ENCODE data around the gene AKR1C2.
"Not testable (repeated sequence)": the region's sequence is repeated elsewhere in the genome, so short reads cannot be mapped to it uniquely, and the experiment has no call there.

Gene AKR1C2

DNA sequence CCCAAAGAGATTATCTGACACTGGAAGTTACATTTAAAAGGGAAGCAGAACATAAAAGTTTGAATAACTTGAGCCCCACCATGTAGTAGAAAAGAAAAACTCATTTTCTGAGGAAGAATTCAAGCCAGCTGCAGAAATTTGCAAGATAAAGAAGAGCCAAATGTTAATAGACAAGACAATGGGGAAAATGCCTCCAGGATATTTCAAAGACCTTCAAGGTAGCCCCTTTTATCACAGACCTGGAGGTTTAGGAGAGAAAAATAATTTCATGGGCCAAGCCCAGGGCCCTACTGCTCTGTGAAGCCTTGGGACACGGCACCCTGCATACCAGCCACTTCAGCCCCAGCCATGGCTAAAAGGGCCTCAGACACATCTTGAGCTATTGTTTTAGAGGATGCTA is 58.8 kb downstream of the AKR1C2 start:
- TF ChIP-seq, protein P1, sequence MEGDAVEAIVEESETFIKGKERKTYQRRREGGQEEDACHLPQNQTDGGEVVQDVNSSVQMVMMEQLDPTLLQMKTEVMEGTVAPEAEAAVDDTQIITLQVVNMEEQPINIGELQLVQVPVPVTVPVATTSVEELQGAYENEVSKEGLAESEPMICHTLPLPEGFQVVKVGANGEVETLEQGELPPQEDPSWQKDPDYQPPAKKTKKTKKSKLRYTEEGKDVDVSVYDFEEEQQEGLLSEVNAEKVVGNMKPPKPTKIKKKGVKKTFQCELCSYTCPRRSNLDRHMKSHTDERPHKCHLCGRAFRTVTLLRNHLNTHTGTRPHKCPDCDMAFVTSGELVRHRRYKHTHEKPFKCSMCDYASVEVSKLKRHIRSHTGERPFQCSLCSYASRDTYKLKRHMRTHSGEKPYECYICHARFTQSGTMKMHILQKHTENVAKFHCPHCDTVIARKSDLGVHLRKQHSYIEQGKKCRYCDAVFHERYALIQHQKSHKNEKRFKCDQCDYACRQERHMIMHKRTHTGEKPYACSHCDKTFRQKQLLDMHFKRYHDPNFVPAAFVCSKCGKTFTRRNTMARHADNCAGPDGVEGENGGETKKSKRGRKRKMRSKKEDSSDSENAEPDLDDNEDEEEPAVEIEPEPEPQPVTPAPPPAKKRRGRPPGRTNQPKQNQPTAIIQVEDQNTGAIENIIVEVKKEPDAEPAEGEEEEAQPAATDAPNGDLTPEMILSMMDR (IDR thresholded peaks at IDR 0.05; ENCODE audit: insufficient read depth, low read length, poor library complexity, severe bottlenecking): no peak
- TF ChIP-seq EZH2phosphoT487 (conservative IDR thresholded peaks at IDR 0.05; ENCODE audit: low read length): no peak
- Histone ChIP-seq H4K20me1 (ENCODE audit: low read depth, low read length) (no peaks in the 10 kb centered on the region), H2AFZ (ENCODE audit: low read depth, low read length, severe bottlenecking) (no peak overlapping the region), H3F3A (ENCODE audit: insufficient read depth) (no peaks in the 10 kb centered on the region), H3K36me3 (ENCODE audit: low read length) (no peaks in the 10 kb centered on the region), H3K9me2 (replicated peaks; ENCODE audit: insufficient read depth, low read length) (no peaks in the 10 kb centered on the region), H3K79me2 (ENCODE audit: insufficient read depth, low read length) (no peaks in the 10 kb centered on the region), H3K27ac (ENCODE audit: low read depth, low read length) (no peak overlapping the region), H3K9me3 (ENCODE audit: insufficient read depth, low read length) (no peaks in the 10 kb centered on the region), H3K9ac (ENCODE audit: low read length) (no peak overlapping the region), H3K4me3 (ENCODE audit: insufficient read depth, low read length, poor library complexity, severe bottlenecking) (no peak overlapping the region), H3K4me2 (ENCODE audit: low read depth, low read length, poor library complexity, severe bottlenecking) (no peak overlapping the region), H3K27me3 (ENCODE audit: low read length) (no peaks in the 10 kb centered on the region)

DNA sequence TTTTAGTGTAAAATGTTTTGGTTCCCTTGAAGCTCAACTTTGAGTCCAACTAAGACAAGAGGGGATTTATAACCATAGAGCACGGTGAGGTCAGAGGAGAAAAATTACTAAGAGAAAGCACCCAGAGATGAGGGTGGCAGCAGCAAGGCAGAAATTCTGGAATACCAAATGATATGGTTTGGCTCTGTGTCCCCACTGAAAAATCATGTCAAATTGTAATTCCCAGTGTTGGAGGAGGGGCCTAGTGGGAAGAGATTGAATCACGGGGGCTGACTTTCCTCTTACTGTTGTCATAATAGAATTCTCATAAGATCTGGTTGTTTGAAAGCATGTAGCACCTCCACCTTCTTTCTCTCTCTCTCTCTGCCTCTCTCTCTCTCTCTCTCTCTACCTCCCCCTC is 59.8 kb downstream of the AKR1C2 start:
- no peaks in the 10 kb centered on the region for H4K20me1 ChIP-seq (ENCODE audit: low read depth, low read length)
- H3K27me3 ChIP-seq (ENCODE audit: low read length): no peaks in the 10 kb centered on the region
- TF ChIP-seq EZH2phosphoT487 (conservative IDR thresholded peaks at IDR 0.05; ENCODE audit: low read length): no peak
- TF ChIP-seq, protein P1 (IDR thresholded peaks at IDR 0.05; ENCODE audit: insufficient read depth, low read length, poor library complexity, severe bottlenecking): no peak
- H3K9me2 ChIP-seq (replicated peaks; ENCODE audit: insufficient read depth, low read length): no peaks in the 10 kb centered on the region
- H3K27ac ChIP-seq (ENCODE audit: low read depth, low read length): no peak overlapping the region
- H3K36me3 ChIP-seq (ENCODE audit: low read length): no peaks in the 10 kb centered on the region
- H3K4me2 ChIP-seq (ENCODE audit: low read depth, low read length, poor library complexity, severe bottlenecking): no peak overlapping the region
- H2AFZ ChIP-seq (ENCODE audit: low read depth, low read length, severe bottlenecking): no peak overlapping the region
- no peak overlapping the region for H3K9ac ChIP-seq (ENCODE audit: low read length)
- H3F3A ChIP-seq (ENCODE audit: insufficient read depth): no peaks in the 10 kb centered on the region
- H3K4me3 ChIP-seq (ENCODE audit: insufficient read depth, low read length, poor library complexity, severe bottlenecking): no peak overlapping the region
- H3K9me3 ChIP-seq (ENCODE audit: insufficient read depth, low read length): no peaks in the 10 kb centered on the region
- H3K79me2 ChIP-seq (ENCODE audit: insufficient read depth, low read length): no peaks in the 10 kb centered on the region

DNA sequence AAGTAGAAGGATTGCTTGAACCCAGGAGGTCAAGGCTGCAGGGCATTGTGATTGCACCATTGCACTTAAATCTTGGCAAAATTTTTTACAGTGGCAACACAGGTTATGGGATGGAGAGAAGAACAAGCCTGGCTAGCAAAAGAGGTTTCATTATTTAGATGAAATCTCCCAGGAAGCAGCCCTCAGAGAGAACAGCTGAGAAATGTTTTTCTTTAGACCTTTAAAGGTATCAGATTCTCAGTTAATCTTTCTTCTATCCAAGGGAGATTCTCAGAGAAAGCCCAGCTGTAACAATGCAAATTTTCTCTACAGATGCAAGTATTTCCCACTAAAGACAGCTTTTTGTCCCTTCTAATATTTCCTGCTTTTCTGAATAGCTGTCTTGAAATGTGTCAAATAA is 60.2 kb downstream of the AKR1C2 start:
- H3K27ac ChIP-seq (ENCODE audit: low read depth, low read length); H3K4me3 ChIP-seq (ENCODE audit: insufficient read depth, low read length, poor library complexity, severe bottlenecking); H3K9ac ChIP-seq (ENCODE audit: low read length); H4K20me1 ChIP-seq (ENCODE audit: low read depth, low read length); H3K4me2 ChIP-seq (ENCODE audit: low read depth, low read length, poor library complexity, severe bottlenecking); H2AFZ ChIP-seq (ENCODE audit: low read depth, low read length, severe bottlenecking); H3K79me2 ChIP-seq (ENCODE audit: insufficient read depth, low read length); H3K9me2 ChIP-seq (replicated peaks; ENCODE audit: insufficient read depth, low read length); H3F3A ChIP-seq (ENCODE audit: insufficient read depth); H3K9me3 ChIP-seq (ENCODE audit: insufficient read depth, low read length); H3K36me3 ChIP-seq (ENCODE audit: low read length); H3K27me3 ChIP-seq (ENCODE audit: low read length): not testable (repeated sequence)

DNA sequence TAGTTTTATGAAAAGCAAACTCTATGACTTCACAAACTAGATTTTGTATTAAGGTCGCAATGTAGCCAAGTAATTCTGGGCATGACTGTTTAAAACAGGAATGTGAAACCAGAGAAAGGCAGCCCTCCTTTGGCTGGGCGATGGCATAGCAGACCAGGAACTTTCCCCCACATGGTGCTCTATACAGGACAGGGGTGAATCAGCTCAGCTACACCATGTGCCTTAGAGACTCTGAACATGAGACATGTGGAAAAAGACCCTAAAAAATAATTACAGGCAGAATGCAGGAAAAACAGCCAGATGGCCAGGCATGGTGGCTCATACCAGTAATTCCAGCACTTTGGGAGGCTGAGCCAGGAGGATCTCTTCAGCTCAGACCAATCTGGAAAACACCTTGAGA is 60.7 kb downstream of the AKR1C2 start:
- H3K9ac ChIP-seq (ENCODE audit: low read length); H4K20me1 ChIP-seq (ENCODE audit: low read depth, low read length); H3K27ac ChIP-seq (ENCODE audit: low read depth, low read length); H3K36me3 ChIP-seq (ENCODE audit: low read length); H3K9me3 ChIP-seq (ENCODE audit: insufficient read depth, low read length); H3K79me2 ChIP-seq (ENCODE audit: insufficient read depth, low read length); H2AFZ ChIP-seq (ENCODE audit: low read depth, low read length, severe bottlenecking); H3F3A ChIP-seq (ENCODE audit: insufficient read depth); H3K4me3 ChIP-seq (ENCODE audit: insufficient read depth, low read length, poor library complexity, severe bottlenecking); H3K4me2 ChIP-seq (ENCODE audit: low read depth, low read length, poor library complexity, severe bottlenecking); H3K9me2 ChIP-seq (replicated peaks; ENCODE audit: insufficient read depth, low read length); H3K27me3 ChIP-seq (ENCODE audit: low read length): not testable (repeated sequence)
